Measurements from ENCODE around the gene MRPS27.

DNA sequence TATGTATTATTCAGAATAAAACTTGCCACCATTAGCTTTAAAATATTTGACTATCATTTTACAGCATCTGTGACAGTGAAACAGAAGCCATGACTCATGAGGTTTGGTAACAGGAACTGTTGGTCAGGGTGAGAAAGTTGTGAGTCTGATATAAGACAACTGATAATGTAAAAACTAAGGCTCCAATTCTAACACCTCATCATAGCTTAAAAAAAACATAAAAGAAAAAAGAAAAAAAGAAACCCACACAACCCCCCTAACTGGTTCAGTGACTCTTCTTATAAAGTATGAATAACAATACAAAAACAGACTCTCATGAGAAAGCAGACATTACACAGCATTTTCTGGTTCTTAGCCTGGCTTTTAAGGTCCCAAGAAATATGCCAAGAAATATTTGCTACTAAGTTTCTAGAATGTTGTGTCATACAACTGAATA is 85.8 kb downstream of the MRPS27 start:
- TF ChIP-seq POLR2A (IDR thresholded peaks at IDR 0.05), result no peak
- TF ChIP-seq, protein P1, sequence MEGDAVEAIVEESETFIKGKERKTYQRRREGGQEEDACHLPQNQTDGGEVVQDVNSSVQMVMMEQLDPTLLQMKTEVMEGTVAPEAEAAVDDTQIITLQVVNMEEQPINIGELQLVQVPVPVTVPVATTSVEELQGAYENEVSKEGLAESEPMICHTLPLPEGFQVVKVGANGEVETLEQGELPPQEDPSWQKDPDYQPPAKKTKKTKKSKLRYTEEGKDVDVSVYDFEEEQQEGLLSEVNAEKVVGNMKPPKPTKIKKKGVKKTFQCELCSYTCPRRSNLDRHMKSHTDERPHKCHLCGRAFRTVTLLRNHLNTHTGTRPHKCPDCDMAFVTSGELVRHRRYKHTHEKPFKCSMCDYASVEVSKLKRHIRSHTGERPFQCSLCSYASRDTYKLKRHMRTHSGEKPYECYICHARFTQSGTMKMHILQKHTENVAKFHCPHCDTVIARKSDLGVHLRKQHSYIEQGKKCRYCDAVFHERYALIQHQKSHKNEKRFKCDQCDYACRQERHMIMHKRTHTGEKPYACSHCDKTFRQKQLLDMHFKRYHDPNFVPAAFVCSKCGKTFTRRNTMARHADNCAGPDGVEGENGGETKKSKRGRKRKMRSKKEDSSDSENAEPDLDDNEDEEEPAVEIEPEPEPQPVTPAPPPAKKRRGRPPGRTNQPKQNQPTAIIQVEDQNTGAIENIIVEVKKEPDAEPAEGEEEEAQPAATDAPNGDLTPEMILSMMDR (IDR thresholded peaks at IDR 0.05), result no peak
